K562 (cell line): ENCODE data around the gene RPL22. TPM values are rescaled to one million over a fixed set of nuclear protein-coding genes. Genes with fewer than 3 reads are reported as not detected.

ENCODE experiments used
- CBX8 ChIP-seq: fragments of 200-600 bp; sonication (generic); IDR thresholded peaks from 2 replicates; pipeline ENCODE4 v1.6.1; 2012; ENCODE audit warnings: borderline replicate concordance, mixed run types, low read depth, mild to moderate bottlenecking, moderate library complexity, mixed read lengths, low read length, control low read depth, inconsistent platforms; ENCODE audit not compliant: poor library complexity, severe bottlenecking; ENCODE audit errors: extremely low read depth
- KLF13 ChIP-seq: fragments of 450-650 bp; IDR thresholded peaks from 2 replicates; pipeline ENCODE4 v1.6.1; 2016; ENCODE audit warnings: missing genetic modification characterization, low read depth, mild to moderate bottlenecking, missing compliant biosample characterization, moderate library complexity, borderline replicate concordance
- PPARD ChIP-seq: fragments of 250-450 bp; sonication (Bioruptor Pico); IDR thresholded peaks from 2 replicates; pipeline ENCODE4 v1.8.0; 2022; ENCODE audit warnings: inconsistent platforms, mild to moderate bottlenecking, moderate library complexity
- PRDM10 ChIP-seq: fragments of 450-650 bp; IDR thresholded peaks from 2 replicates; pipeline ENCODE4 v1.6.1; 2018; ENCODE audit not compliant: partially characterized antibody
- RBM25 ChIP-seq: fragments of 200-400 bp; formaldehyde crosslinking; IDR thresholded peaks from 2 replicates; pipeline ENCODE4 v1.6.1; 2018; ENCODE audit warnings: low read length, low read depth, moderate library complexity; ENCODE audit not compliant: severe bottlenecking
- SP1 ChIP-seq: sonication (generic); formaldehyde crosslinking; IDR thresholded peaks from 2 replicates; pipeline ENCODE4 v1.8.1; 2022; ENCODE audit warnings: mild to moderate bottlenecking, missing genetic modification reagents
- THAP12 ChIP-seq: fragments of 250-450 bp; sonication (Bioruptor Pico); IDR thresholded peaks from 2 replicates; pipeline ENCODE4 v1.9.0; 2021; ENCODE audit warnings: mild to moderate bottlenecking, inconsistent platforms
- ZEB2 ChIP-seq: fragments of 450-650 bp; IDR thresholded peaks from 2 replicates; pipeline ENCODE4 v1.6.1; 2016
- ZNF699 ChIP-seq: fragments of 250-450 bp; sonication (Bioruptor Pico); IDR thresholded peaks from 2 replicates; pipeline ENCODE4 v1.8.0; 2021; ENCODE audit warnings: mild to moderate bottlenecking, moderate library complexity; ENCODE audit not compliant: insufficient replicate concordance
- polyA plus RNA-seq, 8 experiments: library from polyadenylated mRNA; depleted of rRNA in 4 of 8; stranded (reverse) in 5 of 8; unstranded in 3 of 8; fragments of >200 nt; fragmentation: Nextera tagmentation in 2 of 8; fragmentation: Illumina TruSeq in 1 of 8; extraction: Ambion mirVana in 2 of 8; extraction: Trizol in 1 of 8; gene quantifications; 2 replicates each; pipeline versions ENCODE4 v1.2.1 to v1.2.3, GENCODE V29; 2011 to 2014; ENCODE audit warnings: inconsistent platforms in 1 of 8, missing spikeins in 1 of 8
- total RNA-seq, 7 experiments: library from RNA; depleted of rRNA in 6 of 7; stranded (reverse); fragments of >200 nt in 6 of 7; fragmentation: Illumina TruSeq in 2 of 7; extraction: Trizol in 2 of 7; gene quantifications; 2 replicates each; pipeline versions ENCODE4 v1.2.1 to v1.2.3, GENCODE V29; 2011 to 2021; ENCODE audit warnings: low replicate concordance in 1 of 7
- TF ChIP-seq, protein P1 (sequence below): fragments of 450-650 bp; formaldehyde crosslinking; IDR thresholded peaks from 2 replicates; pipeline ENCODE4 v1.4.0; 2022; ENCODE audit warnings: missing genetic modification characterization
- TF ChIP-seq, protein P2 (sequence below): fragments of 250-450 bp; sonication (Bioruptor Pico); IDR thresholded peaks from 2 replicates; pipeline ENCODE4 v1.4.0; 2020; ENCODE audit warnings: mild to moderate bottlenecking, moderate library complexity
- TF ChIP-seq, protein P3 (sequence below): sonication (generic); formaldehyde crosslinking; IDR thresholded peaks from 2 replicates; pipeline ENCODE4 v1.8.1; 2023; ENCODE audit warnings: mild to moderate bottlenecking, missing genetic modification reagents
- TF ChIP-seq, protein P4 (sequence below): fragments of 450-650 bp; IDR thresholded peaks from 2 replicates; pipeline ENCODE4 v1.6.1; 2017; ENCODE audit warnings: mild to moderate bottlenecking, moderate library complexity

RPL22 gene
- total and polyA plus RNA-seq, 9 of the 15 experiments (the other 6 are each of a cell fraction or from before 2014, with no cell fraction given) = 467 to 1,165 (median 607) TPM

DNA sequence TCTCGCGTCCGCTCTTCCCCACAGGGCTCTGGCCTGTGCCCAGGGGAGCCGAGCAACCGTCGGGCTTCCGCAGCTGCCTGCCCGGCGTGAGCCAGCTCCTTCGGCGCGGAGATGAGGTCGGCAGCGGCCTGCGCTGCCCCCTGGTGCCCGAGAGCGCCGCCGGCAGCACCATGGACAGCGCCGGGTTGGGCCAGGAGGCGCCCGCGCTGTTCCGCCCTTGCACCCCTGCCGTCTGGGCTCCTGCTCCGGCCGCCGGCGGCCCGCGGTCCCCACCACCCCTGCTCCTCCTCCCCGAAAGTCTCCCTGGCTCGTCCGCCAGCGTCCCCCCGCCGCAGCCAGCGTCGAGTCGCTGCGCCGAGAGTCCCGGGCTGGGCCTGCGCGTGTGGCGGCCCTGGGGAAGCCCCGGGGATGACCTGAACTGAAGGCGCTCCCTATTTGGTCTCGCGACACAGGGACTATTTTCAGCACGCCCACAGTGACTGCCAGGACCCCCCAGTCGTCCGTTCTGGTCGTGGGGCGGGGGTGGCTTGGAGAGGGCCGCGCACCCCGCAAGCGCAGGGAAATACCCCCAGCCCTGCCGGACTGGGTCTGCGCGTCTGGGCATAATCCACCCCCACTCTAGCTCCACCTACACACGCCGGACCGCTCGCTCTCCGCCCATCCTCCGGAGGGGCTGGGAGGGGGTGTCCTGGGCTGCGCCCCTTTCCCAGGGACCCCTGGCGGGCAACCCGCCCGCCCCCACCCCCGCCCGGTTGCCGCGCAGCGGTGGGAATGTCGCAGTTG lies 45.9 kb upstream of the RPL22 start (continued):
- no peak for TF ChIP-seq CBX8
- TF ChIP-seq, protein P1, sequence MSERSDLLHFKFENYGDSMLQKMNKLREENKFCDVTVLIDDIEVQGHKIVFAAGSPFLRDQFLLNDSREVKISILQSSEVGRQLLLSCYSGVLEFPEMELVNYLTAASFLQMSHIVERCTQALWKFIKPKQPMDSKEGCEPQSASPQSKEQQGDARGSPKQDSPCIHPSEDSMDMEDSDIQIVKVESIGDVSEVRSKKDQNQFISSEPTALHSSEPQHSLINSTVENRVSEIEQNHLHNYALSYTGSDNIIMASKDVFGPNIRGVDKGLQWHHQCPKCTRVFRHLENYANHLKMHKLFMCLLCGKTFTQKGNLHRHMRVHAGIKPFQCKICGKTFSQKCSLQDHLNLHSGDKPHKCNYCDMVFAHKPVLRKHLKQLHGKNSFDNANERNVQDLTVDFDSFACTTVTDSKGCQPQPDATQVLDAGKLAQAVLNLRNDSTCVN (CRISPR knock-in tag) = no peak
- TF ChIP-seq, protein P2, sequence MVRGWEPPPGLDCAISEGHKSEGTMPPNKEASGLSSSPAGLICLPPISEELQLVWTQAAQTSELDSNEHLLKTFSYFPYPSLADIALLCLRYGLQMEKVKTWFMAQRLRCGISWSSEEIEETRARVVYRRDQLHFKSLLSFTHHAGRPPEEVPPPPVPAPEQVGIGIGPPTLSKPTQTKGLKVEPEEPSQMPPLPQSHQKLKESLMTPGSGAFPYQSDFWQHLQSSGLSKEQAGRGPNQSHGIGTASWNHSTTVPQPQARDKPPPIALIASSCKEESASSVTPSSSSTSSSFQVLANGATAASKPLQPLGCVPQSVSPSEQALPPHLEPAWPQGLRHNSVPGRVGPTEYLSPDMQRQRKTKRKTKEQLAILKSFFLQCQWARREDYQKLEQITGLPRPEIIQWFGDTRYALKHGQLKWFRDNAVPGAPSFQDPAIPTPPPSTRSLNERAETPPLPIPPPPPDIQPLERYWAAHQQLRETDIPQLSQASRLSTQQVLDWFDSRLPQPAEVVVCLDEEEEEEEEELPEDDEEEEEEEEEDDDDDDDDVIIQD = no peak
- no peak for TF ChIP-seq RBM25
- TF ChIP-seq, protein P3, sequence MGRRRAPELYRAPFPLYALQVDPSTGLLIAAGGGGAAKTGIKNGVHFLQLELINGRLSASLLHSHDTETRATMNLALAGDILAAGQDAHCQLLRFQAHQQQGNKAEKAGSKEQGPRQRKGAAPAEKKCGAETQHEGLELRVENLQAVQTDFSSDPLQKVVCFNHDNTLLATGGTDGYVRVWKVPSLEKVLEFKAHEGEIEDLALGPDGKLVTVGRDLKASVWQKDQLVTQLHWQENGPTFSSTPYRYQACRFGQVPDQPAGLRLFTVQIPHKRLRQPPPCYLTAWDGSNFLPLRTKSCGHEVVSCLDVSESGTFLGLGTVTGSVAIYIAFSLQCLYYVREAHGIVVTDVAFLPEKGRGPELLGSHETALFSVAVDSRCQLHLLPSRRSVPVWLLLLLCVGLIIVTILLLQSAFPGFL = peak; percentile 75; the same call in 1 of the 2 replicates
- TF ChIP-seq, protein P4, sequence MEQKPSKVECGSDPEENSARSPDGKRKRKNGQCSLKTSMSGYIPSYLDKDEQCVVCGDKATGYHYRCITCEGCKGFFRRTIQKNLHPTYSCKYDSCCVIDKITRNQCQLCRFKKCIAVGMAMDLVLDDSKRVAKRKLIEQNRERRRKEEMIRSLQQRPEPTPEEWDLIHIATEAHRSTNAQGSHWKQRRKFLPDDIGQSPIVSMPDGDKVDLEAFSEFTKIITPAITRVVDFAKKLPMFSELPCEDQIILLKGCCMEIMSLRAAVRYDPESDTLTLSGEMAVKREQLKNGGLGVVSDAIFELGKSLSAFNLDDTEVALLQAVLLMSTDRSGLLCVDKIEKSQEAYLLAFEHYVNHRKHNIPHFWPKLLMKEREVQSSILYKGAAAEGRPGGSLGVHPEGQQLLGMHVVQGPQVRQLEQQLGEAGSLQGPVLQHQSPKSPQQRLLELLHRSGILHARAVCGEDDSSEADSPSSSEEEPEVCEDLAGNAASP = no peak
- no peak for TF ChIP-seq PPARD
- TF ChIP-seq SP1 = peak; percentile 69
- TF ChIP-seq KLF13 (tag) = 0 out of 2 replicates have a peak, but pooled peaks have one; percentile 11
- peak; percentile 49; the same call in 1 of the 2 replicates for TF ChIP-seq THAP12 (CRISPR knock-in tag)
- no peak for TF ChIP-seq ZEB2
- TF ChIP-seq PRDM10 = no peak
- TF ChIP-seq ZNF699 (CRISPR knock-in tag) = no peak
